ENCODE measurements around the gene TRPV3.

GRCh38 chr17:3552916-3553315, 4.7 kb downstream of the TRPV3 start:
- TF ChIP-seq, protein P1, sequence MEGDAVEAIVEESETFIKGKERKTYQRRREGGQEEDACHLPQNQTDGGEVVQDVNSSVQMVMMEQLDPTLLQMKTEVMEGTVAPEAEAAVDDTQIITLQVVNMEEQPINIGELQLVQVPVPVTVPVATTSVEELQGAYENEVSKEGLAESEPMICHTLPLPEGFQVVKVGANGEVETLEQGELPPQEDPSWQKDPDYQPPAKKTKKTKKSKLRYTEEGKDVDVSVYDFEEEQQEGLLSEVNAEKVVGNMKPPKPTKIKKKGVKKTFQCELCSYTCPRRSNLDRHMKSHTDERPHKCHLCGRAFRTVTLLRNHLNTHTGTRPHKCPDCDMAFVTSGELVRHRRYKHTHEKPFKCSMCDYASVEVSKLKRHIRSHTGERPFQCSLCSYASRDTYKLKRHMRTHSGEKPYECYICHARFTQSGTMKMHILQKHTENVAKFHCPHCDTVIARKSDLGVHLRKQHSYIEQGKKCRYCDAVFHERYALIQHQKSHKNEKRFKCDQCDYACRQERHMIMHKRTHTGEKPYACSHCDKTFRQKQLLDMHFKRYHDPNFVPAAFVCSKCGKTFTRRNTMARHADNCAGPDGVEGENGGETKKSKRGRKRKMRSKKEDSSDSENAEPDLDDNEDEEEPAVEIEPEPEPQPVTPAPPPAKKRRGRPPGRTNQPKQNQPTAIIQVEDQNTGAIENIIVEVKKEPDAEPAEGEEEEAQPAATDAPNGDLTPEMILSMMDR (conservative IDR thresholded peaks at IDR 0.05; ENCODE audit: low read depth, low read length) = no peak
- TF ChIP-seq EZH2 (IDR thresholded peaks at IDR 0.05; ENCODE audit: borderline replicate concordance, low read depth, low read length, poor library complexity, severe bottlenecking) = no peak
